Body of pancreas (tissue), 4 donors: Measurements from ENCODE around the gene GCLM. TPM values are rescaled to one million over a fixed set of nuclear protein-coding genes. Genes with fewer than 3 reads are reported as not detected.

ENCODE experiments used
- ATAC-seq: fragments of 150-250 bp; one replicate; pipeline ENCODE4 v1.9.1; 2016
- DNase-seq, 4 donors: peaks; one replicate each; pipeline ENCODE4 v3.0.0-alpha.2; 2019
- H3K27ac ChIP-seq, 4 donors: fragments of 200-600 bp; sonication (generic); 1 replicate in 3 of 4; 2 replicates in 1 of 4; pipeline versions ENCODE4 v1.5.1 to v1.6.1; 2016 to 2019; ENCODE audit warnings: mild to moderate bottlenecking in 1 of 4, mixed read lengths in 1 of 4, moderate library complexity in 1 of 4
- H3K27me3 ChIP-seq, 2 donors: fragments of 200-600 bp; sonication (generic); one replicate each; pipeline ENCODE4 v1.6.0; 2016; ENCODE audit warnings: mild to moderate bottlenecking in 1 of 2
- H3K36me3 ChIP-seq, 2 donors: fragments of 200-600 bp; sonication (generic); replicated peaks in 1 of 2; 2 replicates each; pipeline ENCODE4 v1.5.1; 2016; ENCODE audit warnings: low read depth in 2 of 2; ENCODE audit not compliant: insufficient read depth in 1 of 2
- H3K4me1 ChIP-seq: fragments of 200-600 bp; sonication (generic); one replicate; pipeline ENCODE4 v1.6.0; 2016
- H3K4me3 ChIP-seq, 2 donors: fragments of 200-600 bp; sonication (generic); 1 replicate in 1 of 2; 2 replicates in 1 of 2; pipeline ENCODE4 v1.5.1; 2016 to 2019
- H3K9me3 ChIP-seq, 3 donors: fragments of 200-600 bp; sonication (generic); 1 replicate in 2 of 3; 2 replicates in 1 of 3; pipeline ENCODE4 v1.5.1; 2016
- POLR2A ChIP-seq, 3 donors: fragments of 450-650 bp; IDR thresholded peaks; one replicate each; pipeline ENCODE4 v1.6.1; 2016; ENCODE audit warnings: antibody characterized with exemption in 3 of 3, mild to moderate bottlenecking in 2 of 3
- WGBS, 2 donors: methylation state at CpG; one replicate each; pipeline ENCODE4 v1.1.5; 2017; 5-methylcytosine and 5-hydroxymethylcytosine counted together
- intact Hi-C: fragments of 100-400 bp; cut with DNase I; formaldehyde crosslinking; loops from one replicate; pipeline ENCODE4 v1.15.1; 2023
- total RNA-seq, 2 donors: library from RNA; depleted of rRNA; stranded (reverse); fragments of >200 nt; gene quantifications; one replicate each; pipeline ENCODE4 v1.1.0, GENCODE V29; 2016
- TF ChIP-seq, protein P1 (sequence below), 7 experiments: fragments of 450-650 bp in 4 of 7; fragments of 200-600 bp in 3 of 7; sonication (generic) in 3 of 7; IDR thresholded peaks; one replicate each; pipeline ENCODE4 v1.5.1; 2016 to 2019; ENCODE audit warnings: antibody characterized with exemption in 7 of 7

GCLM gene
- total RNA-seq, 2 donors from 2014 or later: 3.6 to 7.3 TPM

DNA sequence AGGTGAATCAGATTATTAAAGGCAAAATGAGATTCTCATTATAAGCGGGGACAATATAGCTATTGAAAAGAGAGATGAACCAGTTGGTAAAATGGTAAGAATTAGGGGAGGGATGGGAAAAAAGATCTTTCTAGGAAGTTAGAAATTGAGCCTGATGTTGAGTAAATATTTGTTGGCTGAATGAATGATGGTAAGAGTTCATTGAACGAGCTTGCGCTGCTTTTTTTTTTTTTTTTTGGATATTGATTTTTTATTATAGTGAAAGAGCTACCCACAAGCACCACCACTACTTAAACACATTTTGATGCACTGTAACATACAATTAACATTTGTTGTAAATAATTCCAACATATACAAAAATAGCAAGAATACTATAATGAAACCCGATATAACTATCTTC, 1.1 kb upstream of the GCLM start:
- Histone ChIP-seq H3K27ac (peak overlapping the region in 2 of 4 donors; percentile 92 to 93), H3K36me3 (no peaks in the 10 kb centered on the region), H3K27me3 (no peaks in the 10 kb centered on the region), H3K4me1 (peaks cover 13% of the 10 kb centered on the region), H3K4me3 (no peak overlapping the region), H3K9me3 (no peaks in the 10 kb centered on the region)
- 66 to 69% methylated on average over 4 of the region's 4 CpGs for whole genome bisulfite sequencing, 2 donors
- no peak for TF ChIP-seq POLR2A (IDR thresholded peaks at IDR 0.05)
- TF ChIP-seq, protein P1, sequence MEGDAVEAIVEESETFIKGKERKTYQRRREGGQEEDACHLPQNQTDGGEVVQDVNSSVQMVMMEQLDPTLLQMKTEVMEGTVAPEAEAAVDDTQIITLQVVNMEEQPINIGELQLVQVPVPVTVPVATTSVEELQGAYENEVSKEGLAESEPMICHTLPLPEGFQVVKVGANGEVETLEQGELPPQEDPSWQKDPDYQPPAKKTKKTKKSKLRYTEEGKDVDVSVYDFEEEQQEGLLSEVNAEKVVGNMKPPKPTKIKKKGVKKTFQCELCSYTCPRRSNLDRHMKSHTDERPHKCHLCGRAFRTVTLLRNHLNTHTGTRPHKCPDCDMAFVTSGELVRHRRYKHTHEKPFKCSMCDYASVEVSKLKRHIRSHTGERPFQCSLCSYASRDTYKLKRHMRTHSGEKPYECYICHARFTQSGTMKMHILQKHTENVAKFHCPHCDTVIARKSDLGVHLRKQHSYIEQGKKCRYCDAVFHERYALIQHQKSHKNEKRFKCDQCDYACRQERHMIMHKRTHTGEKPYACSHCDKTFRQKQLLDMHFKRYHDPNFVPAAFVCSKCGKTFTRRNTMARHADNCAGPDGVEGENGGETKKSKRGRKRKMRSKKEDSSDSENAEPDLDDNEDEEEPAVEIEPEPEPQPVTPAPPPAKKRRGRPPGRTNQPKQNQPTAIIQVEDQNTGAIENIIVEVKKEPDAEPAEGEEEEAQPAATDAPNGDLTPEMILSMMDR (IDR thresholded peaks at IDR 0.05): no peak
- no peak for ATAC-seq
- intact Hi-C loops: no loop called here
- no peak for DNase-seq

DNA sequence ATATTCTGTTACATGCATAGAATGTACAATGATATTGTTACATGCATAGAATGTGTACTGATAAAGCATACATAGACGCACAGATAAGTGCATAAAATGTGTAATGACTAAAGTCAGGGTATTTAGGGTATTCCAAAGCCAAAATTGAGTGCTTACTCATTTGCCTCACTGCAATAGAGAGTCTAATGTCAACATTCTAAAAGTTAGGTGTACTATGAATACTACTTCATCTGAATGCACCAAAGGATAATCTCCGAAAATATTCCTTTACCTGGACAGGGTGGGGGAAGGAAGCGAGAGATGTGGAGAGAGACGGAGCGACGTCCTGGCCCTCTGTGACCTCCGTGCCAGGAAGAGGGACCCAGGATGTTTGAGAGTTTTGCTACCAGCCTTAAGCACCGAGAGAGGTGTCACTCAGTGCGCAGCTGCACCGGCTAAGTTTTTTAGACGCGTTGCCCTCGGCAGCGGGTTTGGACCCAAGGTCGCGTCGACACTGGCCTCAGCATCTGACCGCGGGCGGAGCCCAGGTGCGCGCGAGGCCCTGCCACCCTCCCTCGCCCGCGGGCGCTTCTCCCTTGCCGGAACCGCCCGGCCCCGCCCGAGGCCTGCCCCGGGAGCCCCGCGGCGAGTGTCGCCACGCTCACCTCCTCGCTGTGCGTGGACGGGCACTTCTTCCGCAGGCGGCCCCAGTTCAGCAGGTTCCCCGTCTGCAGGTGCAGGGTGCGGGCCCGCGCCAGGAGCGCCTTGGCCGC, 660 bp downstream of the GCLM start:
- 0 to 1% methylated on average over 25 to 48 of the region's 49 CpGs for WGBS, 2 donors
- intact Hi-C loops: no loop called here
- TF ChIP-seq POLR2A (IDR thresholded peaks at IDR 0.05): no peak
- TF ChIP-seq, protein P1 (IDR thresholded peaks at IDR 0.05): no peak

DNA sequence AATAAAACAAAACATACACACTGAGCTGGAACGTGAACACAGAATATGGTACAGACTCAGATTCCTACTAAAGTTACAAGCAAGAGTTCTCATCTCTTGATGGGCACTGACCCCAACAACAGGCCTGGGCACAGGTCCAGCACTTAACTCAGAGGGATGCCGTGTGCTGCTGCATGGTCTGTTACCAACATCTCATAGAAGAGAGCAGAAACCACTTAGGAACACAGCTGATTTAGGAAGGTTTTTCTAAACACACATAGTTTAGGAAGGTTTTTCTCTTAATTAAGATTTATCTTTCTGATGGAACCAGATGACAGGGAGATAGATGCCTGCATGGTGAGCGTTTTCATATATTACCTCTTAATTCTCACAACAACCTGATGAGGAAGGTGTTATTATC, 1.5 kb downstream of the GCLM start:
- intact Hi-C loops: no loop called here
- H3K4me3 ChIP-seq: no peak overlapping the region
- 56 to 59% methylated on average over 3 of the region's 3 CpGs for WGBS, 2 donors
- peaks cover 26% of the 10 kb centered on the region for H3K4me1 ChIP-seq
- TF ChIP-seq POLR2A (IDR thresholded peaks at IDR 0.05): no peak
- TF ChIP-seq, protein P1 (IDR thresholded peaks at IDR 0.05): no peak
- H3K27me3 ChIP-seq: no peaks in the 10 kb centered on the region
- DNase-seq (peak in 3 of 4 donors; percentile 16 to 38 (median 23)), ATAC-seq (no peak)
- no peaks in the 10 kb centered on the region for H3K9me3 ChIP-seq
- peak overlapping the region in 3 of 4 donors; percentile 10 to 88 (median 17) for H3K27ac ChIP-seq
- no peaks in the 10 kb centered on the region for H3K36me3 ChIP-seq

More for the DNA sequence above, 660 bp downstream of the GCLM start:
- no peaks in the 10 kb centered on the region for H3K27me3 ChIP-seq
- peak; percentile 52 for ATAC-seq
- H3K36me3 ChIP-seq: no peaks in the 10 kb centered on the region
- H3K4me3 ChIP-seq: peak overlapping the region; percentile 6 to 77
- H3K9me3 ChIP-seq: no peaks in the 10 kb centered on the region
- peaks cover 26% of the 10 kb centered on the region for H3K4me1 ChIP-seq
- peak overlapping the region; percentile 66 to 93 (median 90) for H3K27ac ChIP-seq
- DNase-seq: peak; percentile 54 to 71 (median 62)

DNA sequence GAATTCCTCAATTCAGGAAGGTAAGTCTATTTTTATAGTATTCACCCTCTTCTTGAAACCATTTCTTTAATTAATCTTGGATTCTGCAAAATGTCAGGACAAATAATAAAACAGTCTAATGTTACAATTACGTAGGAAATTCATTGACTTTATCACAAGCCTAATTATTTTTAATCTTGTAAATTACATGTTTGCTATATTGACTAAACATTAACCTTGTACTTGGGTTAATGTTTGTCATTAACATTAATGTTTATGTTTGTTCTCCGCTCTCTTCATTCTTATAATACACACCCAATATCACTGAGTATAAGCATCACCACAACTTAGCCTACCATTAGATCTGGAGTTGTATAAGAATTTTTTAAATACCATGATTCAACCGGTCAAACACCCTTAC, 2.8 kb downstream of the GCLM start:
- ATAC-seq: no peak
- Histone ChIP-seq H3K4me1 (peaks cover 26% of the 10 kb centered on the region), H3K27me3 (no peaks in the 10 kb centered on the region), H3K27ac (peak overlapping the region in 1 of 4 donors; percentile 67), H3K4me3 (no peak overlapping the region), H3K36me3 (no peaks in the 10 kb centered on the region), H3K9me3 (no peaks in the 10 kb centered on the region)
- no peak for TF ChIP-seq POLR2A (IDR thresholded peaks at IDR 0.05)
- TF ChIP-seq, protein P1 (IDR thresholded peaks at IDR 0.05): no peak
- DNase-seq: no peak
- intact Hi-C loops: no loop called here
- 62 to 65% methylated on average over 3 of the region's 3 CpGs for WGBS, 2 donors

DNA sequence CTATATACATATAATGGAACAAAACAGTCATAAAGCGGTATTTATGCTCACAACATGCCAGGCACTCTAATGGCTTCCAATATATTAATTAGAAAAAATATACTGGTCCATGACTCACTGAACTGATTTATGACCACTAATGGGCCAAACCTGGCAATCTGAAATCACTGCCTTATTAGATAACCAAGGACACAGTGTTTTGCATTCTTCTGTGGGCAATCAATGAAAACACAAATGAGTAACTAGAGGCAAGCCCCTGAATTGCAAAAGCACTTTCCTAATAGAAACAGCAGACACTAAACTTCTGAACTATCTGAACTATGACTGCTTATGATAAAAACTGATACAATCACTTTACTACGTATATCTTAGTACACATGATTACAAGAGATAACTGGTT, 3.5 kb downstream of the GCLM start:
- TF ChIP-seq, protein P1 (IDR thresholded peaks at IDR 0.05): no peak
- no peak for TF ChIP-seq POLR2A (IDR thresholded peaks at IDR 0.05)
- H3K4me3 ChIP-seq: no peak overlapping the region
- H3K27me3 ChIP-seq: no peaks in the 10 kb centered on the region
- DNase-seq: peak in 1 of 4 donors; percentile 32
- H3K9me3 ChIP-seq: no peaks in the 10 kb centered on the region
- intact Hi-C loops: no loop called here
- H3K4me1 ChIP-seq: peaks cover 26% of the 10 kb centered on the region
- H3K36me3 ChIP-seq: no peaks in the 10 kb centered on the region
- no peak for ATAC-seq
- peak overlapping the region in 2 of 4 donors; percentile 40 to 67 for H3K27ac ChIP-seq
- WGBS, 2 donors: 47 to 54% methylated on average over 2 of the region's 2 CpGs
